Stimulated activated CD4-positive, alpha-beta T cell treated with anti-CD3 and anti-CD28 coated beads, Interleukin-1b, Interleukin-23, amount 100 ng/mL, for 4 hours (primary cell): Measurements from ENCODE around the gene DAAM2.

ENCODE experiments used
- DNase-seq, 2 donors: peaks; one replicate each; pipeline ENCODE4 v3.0.0-alpha.2; 2020; ENCODE audit warnings: low read depth in 2 of 2

DAAM2 gene

DNA sequence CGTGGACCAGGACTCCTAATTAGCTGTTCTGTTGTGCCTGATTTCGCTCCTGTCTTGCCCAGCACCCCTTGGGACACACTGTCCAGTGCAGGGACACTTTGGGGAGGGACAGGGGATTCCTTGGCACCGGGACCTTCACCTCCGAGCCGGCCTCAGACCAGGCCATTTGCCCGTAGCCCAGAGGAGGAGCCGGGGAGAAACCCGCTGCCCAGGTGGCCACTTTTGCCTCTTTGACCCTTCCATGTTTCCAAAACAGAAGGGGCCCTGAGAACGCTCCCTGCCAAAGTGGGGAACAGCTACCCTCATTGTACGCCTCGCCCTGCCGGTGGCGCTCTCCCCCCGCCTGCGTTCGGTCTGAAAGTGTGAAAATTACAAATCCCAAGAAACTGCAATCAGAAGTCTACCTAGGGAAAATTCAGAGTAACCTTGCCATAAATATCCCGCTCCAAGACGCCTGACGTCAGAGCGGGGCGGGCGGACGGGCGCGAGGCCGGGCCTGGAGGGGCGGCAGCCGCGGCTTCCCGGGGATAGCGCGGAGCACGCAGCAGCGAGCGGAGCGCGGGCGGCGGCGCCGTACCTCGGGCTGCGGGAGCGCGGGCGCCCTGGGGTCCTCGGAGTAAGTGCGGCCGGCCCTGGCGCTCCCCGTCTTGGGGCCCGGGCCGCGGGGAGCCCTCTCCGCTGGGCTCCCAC is at the start of gene DAAM2:
Gene DAAM2, plus strand, starts transcription at position 527 of the 690 bp plus-strand sequence. CDS start 63,927 bp downstream, outside the sequence.
- no peak for DNase-seq

DNA sequence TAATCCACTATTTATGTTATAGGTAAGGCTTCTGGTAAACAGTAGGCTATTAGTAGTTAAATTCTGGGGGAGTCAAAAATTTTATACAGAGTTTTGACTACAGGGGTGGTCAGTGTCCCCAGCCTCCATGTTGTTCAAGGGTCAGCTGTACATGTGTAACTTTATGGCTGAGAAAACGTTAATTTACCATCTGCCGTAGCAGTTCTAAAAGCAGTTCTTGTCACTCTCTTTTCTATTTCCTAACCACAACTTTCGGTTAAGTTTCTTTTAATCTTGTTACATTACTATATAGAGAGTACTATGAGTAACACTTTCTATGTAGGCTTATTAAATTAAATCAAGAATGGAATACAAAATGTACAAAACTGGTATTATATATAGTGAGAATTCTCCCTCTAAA is 45.4 kb upstream of the DAAM2 start:
- no peak for DNase-seq

DNA sequence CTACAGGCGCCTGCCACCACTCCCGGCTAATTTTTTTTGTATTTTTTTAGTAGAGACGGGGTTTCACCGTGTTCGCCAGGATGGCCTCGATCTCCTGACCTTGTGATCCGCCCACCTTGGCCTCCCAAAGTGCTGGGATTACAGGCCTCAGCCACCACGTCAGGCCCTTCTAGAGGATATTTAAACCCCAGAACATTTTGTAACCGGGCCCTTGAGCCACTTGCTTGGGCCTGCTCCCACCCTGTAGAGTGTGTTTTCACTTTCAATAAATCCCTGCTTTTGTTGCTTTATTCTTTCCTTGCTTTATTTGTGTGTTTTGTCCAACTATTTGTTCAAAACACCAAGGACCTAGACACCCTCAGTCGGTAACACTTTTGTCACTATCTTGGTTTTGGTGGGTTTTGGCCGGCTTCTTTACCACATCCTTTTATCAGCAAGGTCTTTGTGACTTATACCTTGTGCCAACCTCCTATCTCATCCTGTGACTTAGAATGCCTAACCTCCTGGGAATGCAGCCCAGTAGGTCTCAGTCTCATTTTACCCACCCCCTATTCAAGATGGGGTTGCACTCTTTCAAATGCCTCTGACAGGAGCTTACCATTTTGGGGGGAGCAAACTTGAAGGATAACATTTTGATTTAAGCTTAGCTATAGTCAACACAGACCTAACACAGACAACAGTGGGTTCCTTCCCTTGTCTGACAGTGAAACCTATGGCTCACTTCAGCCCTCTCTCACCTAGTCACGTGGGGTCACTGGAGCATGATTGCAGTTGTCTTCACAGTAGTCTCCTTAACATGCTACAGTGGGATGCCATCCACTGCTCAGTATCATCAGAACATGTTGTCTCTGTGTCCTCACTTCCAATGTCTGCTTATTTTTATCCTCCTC is 39.1 kb upstream of the DAAM2 start:
- no peak for DNase-seq

DNA sequence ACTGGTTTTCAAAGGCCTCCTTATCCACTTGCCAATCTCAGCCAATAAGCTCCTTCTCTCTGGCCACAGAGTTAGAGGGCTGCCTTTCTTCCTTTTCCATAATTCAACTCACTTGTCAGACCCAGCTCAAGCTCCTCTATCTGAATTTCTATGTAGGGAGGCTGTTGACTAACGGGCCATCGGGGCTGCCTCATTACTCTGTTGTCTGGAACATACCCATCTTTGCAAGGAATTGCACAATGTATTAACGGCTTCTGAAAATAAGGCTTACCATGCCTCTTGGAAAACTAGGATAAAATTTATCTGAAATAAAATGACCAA is 38.5 kb upstream of the DAAM2 start:
- no peak for DNase-seq

DNA sequence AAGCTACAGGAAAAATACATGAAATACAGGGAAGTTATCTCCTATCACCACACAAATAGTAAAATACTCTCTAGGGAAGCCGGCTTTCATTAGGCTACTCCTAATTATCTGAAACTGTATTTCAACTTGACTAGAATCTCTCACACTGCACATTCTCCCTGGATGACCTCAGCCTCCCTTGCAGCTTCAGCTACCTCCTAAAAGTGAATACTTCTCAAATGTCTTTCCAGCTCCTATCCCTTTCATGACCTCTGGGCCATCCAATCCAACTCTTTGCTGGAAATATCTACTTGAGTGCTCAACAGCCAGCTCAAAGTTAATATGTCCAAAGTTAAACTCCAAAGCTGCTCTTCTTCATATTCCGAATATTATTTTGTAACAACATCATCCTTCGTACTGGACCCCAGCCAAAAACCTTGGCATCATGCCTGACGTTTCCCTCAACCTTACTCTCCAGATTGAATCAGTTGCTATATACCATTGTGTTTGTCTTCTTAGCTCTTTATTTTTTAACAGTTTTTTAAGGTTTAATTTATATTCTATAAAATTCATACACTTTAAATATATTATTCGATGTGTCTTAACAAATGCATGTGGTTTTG is 37.6 kb upstream of the DAAM2 start:
- no peak for DNase-seq

DNA sequence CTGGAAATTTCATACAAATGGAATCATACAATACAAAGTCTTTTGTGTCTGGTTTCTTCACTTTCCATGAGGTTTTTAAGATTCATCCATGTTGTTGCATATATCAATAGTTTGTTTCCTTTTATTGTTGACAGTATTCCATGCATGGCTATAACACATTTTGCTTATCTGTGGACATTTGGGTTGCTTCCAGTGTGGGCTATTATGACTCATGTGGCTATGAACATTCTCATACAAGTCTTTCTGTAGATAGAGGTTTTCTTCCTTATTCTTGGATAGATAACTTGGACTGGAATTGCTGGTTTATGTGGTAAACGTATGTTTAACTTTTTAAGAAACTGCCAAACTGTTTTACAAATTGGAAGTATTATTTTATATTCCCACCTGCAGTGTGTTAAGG is 36.9 kb upstream of the DAAM2 start:
- DNase-seq: no peak

DNA sequence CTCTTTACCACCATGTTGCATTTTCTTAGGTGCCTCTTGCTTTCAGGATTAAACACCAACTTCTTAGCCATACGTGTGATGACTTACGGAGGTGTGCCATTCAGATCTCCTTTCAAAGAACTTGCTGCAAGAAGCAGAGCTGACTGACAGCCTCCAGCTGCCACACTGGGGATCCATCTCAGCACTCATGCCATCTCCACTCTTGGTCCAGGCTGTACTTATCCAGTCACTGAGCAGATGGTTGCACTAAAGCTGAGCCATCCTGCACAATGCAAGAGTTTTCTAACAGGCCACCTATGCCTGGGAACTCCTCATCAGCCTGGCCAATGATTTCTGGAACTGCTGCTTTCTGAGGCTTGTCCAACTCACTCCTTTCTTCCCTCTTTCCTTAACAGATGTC is 35.6 kb upstream of the DAAM2 start:
- no peak for DNase-seq

DNA sequence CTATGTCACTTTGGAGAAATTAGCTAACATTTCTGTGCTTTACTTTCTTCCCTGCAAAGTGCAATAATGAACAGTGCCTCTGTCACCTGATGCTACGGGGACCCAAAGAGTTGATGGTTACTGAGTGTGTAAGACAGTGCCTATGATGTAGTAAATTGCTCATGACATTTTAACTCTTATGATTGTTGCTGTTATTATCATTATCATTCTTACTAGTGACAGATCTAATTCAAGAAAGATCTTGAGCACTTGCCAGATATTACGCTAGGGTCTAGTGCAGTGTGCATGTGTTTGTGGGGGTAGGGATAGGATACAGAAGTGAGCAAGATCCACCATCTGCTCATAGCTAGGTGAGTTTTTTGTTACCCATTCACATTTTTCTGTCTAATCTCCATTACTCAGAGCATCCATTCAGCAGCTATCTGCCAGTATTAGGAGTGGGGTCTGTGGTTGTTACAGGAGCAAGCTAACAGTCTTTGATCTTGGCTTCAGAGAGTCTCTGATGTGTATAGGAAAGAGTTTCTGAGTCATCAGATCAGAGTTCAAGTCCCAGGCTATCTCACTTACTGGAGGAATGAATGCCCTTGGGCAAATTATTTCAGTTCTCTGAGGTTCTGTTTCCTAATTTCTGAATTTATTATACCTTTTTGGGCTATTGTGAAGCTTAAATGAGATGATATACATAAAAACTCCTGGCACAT is 33.1 kb upstream of the DAAM2 start:
- DNase-seq: no peak

DNA sequence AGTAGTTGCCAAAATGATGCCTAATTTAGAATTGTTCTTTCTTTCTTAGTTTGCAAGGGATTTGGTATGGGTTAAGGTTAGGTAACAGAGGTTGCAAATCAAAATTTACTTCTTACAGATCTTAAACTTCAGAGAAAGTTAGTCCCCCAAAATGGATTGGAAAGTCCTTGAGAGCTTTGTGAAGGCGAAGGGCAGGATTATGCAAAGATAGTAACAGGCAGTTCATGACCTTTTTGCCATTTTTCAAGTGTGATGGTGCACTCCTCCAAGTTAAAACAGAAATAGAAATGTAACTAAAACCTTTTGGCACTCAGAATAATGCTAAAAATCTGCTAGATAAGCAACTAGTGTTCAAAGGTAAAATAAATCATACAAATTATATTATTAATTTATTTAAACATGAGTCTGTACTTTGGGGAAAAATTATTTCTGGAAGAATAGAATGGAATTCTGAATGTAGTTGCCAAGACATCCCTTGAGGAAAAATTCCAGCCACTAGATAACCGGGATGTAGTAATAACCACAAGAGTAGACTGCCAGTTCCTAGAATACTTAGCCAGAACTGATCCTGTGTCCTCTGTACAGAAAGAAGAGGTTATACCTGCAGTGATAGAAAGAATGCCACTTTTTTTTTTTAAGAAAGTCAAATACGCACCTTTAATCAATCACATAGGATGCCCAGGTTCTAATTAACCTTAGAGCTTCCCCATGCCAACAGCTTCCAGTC is 31.8 kb upstream of the DAAM2 start:
- DNase-seq: no peak

DNA sequence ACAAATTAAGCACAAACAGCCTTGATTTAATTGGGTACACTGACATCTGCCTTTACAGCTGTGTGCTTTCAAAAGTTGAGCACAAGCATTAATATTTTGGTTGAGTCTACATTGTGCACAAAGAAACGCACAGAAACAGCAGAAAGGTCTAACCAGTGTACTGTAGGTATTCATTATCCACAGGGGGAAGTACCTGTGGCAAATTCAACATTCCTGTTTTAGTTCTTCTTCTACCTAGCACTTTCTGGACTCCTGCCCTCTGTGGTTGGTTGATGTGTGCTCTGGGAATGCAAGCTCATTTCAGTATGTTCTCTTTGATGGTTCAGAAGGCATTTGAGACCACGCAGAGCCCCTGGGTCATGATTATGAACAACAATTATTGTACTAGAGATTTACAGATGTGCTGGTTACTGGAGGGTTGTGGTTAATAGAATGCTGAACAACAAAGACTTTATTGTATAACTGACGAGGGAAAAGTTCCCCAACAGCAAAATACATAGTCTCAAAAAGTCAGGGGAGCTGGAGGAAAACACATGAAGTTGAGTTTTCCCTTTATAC is 26.6 kb upstream of the DAAM2 start:
- no peak for DNase-seq

DNA sequence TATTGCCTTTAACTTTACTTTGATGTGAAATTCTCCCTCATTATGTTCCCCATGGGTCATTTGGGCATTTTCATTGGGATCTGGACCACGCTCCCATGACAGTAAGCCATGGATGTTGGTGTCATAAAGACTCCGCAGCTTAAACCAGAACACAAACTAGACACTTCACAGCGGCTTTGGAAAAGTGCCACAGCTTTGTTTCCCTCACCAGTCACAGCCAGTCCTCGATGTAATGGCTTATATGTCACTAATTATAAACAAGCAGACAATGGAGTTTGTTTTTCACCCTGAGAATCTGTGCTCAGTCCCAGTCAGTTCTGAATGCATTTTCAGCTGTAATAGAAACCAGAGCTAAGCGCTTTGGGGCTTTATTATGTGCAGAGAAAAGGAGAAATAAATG is 23.2 kb upstream of the DAAM2 start:
- DNase-seq: no peak

DNA sequence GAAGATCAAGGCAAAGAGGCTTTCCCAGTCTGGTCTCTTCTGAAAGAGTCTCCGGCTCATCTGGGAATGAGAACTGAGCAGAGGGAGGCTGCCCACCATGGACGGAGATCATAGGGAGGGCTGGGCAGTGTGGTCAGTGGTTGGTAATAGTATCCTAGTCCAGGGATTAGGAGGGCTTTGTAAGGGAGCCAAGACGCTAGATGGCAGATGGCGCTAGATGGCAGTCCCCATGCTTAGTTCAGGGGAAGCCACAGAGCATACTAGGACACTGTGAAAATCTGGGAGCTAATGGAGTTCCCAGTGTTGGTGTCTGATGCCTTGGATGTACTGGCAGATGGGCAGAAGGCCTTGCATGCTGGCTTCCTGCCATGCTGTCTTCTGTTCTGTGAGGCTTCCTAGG is 21.7 kb upstream of the DAAM2 start:
- DNase-seq: no peak

DNA sequence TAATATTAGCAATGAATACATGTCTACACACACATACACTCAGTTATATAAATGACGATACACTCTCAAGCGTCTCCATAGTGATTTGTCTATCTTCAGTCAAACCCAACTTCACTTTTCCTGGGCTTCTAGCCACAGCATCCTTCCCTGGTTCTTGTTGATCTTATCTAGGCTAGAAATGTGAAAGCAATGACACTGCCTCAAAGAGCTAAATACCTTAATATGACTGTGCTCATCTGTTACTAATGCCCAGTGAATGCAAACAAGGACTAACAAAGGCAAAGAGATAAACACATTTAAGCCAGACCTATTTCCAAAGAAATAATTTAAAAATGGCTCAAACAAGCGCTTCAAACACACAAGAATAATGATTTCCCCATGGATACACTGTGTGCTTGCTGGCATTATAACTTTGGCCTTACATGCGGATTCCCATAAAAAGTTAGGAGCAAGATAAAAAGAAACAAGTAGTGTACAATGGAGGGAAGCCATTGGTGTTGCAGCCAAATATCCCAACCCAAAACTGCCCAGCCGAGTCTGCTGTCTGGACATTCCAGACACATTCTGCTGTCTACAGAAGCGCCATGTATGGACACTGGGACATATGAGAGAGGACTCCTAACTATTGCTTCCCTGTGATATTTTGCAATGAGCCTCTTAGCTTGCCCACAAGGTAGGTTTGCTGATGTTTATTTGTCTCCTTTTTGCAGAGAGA is 19.5 kb upstream of the DAAM2 start:
- no peak for DNase-seq

DNA sequence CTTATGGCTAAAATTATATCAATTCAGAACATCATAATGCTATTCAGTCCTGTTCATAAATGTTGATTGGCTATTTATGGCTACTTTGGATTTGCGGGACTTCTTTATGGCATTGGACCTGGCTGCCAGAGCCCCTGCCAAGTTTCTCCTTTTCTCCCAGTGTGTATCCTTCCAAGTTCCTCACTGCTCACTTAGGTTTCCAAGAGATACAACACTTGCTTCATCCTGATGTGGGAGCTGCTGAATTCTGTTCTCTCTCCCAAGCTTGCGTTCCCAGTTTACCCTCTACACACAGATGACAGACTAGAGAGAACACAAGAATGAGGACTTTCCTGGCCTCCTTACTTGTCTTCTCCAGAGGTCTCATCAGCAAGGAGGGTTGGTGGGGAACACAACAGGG is 18.4 kb upstream of the DAAM2 start:
- no peak for DNase-seq

DNA sequence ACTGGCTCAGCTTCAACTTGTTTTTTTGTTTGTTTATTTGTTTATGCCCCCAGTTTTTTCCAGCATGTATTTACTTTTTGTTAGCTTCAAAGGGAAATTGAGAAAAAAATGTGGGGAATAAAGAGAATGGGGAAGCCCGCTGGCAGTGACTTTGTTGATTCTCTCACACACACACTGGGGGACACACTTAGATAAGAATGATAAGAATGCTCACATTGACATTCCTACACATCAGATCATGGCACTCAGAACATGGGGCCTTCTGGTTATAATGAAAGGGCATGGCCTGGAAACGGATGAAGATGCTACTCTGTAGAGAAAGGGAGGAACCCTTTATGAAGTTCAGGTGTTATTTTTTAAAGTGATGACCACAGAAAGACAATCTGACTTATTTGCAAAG is 15.6 kb upstream of the DAAM2 start:
- DNase-seq: no peak

DNA sequence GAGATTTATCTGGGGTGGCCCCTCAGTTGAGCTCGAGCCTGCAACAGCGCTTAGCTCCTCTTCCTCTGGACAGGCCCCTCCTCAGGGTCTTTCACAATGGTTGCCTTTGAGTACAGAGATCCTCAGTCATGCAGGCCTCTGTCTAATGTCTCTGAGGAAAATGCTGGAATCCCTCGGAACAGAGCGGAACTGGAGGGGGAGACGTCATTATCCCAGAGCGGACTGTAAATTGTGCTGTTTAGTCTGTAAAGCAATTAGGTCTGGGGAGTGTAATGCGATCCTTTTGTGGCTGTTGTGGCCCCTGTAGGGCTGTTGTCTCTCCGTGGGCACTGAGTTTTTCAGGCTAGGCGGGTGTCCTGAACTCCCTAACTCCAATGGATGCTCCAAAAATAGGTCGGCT is 15.0 kb upstream of the DAAM2 start:
- no peak for DNase-seq

DNA sequence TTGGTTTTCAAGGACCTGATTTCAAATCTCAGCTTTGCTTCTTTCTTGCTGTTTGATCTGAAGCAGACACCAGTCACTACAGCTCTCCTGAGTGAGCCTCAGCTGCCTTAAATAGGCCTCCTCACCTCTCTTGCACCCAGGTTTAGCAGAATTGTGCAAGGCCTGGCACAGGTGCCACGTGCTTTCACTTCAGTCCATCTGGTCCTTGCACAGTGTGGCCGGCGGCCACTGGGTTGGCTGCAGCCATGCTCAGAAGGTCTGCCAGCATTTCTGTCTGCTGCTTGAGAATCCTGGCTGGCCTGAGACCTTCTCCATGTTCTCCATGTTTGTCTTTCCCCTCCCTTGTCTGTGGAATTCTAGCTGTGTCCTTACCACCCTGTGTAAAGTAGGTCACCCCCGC is 14.5 kb upstream of the DAAM2 start:
- DNase-seq: no peak

DNA sequence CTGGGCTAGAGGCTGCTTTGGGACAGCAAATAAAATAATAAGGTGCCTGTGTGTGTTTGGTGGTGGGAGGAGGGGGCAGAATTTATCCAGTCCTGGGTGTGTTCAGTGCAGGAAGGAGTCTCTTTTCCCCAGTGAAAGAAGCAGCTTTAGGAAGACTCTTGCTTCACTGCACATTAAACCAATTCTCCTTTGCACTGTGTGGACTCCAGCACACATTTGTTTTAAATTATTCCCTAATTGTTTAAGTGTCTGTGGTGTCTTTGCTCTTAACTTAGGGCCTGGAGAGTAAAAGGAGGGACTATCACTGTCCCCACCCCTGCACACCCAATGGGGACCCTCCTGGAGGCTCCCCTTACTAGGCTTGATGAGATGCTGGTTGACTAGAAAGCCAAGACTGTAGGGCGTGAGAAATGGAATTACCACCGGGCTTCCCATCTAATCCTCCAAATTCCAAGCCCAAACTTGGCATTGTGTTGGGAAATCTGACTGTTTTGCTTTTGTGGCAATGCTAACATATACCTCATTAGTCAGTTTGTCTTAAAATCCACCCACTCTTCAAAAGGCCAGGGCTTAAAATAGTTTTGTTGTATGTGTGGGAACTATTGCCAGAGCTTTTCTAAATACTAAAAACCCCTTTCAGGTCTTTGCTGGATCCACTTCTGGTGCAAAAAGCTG is 13.5 kb upstream of the DAAM2 start:
- DNase-seq: no peak

DNA sequence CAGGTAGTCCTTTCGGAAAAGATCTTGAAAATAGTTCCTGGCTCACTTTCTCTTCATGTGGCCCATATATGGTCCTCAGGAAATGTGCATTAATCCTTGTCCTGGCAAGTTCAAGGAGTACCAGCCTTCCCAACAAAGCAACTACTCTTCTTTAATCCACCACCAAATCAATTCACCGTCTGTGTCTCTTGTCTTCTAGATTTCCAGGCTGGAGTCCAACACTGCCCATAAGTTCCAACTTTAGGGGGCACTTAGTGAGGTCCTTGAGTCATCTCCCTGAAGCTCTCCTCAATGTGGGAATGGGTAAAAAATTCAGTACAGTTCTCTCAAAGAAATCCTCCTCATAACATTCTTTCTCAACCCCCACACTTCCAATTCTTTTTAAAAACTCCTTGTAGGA is 6.9 kb upstream of the DAAM2 start:
- DNase-seq: no peak

DNA sequence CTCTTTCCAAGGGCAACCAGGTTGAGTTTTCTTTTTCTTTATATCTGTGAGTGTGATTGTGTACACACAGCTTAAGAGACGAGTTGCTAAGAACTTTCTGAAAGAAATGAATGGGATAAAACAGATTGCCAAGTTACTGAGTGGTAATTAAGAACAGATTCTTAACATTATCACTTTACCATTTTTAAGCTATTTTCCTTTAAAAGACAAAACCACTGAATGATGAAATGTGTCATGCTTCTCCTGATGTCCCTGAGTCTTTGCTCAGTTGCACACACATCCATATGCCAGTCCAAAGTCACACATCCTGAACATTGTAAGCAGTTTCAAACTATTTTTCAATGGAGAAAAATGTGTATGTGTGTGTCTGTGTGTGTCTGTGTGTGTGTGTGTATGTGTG is 5.5 kb upstream of the DAAM2 start:
- DNase-seq: no peak
